Stimulated activated CD8-positive, alpha-beta memory T cell treated with anti-CD3 and anti-CD28 coated beads, Interleukin-15, amount 100 ng/mL, for 1 hour (primary cell): ENCODE measurements around the gene TFE3.
"Not testable (repeated sequence)": the region's sequence is repeated elsewhere in the genome, so short reads cannot be mapped to it uniquely, and the experiment has no call there.

Experiments
- DNase-seq: peaks from one replicate; pipeline ENCODE4 v3.0.0-alpha.2; 2020; ENCODE audit warnings: low read depth

Gene TFE3

GRCh38 chrX:49000636-49001035 is 42.5 kb downstream of the TFE3 start:
- no peak for DNase-seq

GRCh38 chrX:48999030-48999429 is 44.1 kb downstream of the TFE3 start:
- no peak for DNase-seq

GRCh38 chrX:48998391-48998790 is 44.8 kb downstream of the TFE3 start:
- DNase-seq: no peak

- DNase-seq: no peak
Observed at GRCh38 chrX:48997865-48998264, 45.3 kb downstream of the TFE3 start.

- no peak for DNase-seq
Observed at GRCh38 chrX:48997455-48997854, 45.7 kb downstream of the TFE3 start.

- DNase-seq: no peak
Observed at GRCh38 chrX:48996969-48997368, 46.2 kb downstream of the TFE3 start.

GRCh38 chrX:48992341-48992740 is 50.8 kb downstream of the TFE3 start:
- DNase-seq: no peak

- DNase-seq: no peak
Observed at GRCh38 chrX:48989483-48989882, 53.7 kb downstream of the TFE3 start.

- DNase-seq: no peak
Observed at GRCh38 chrX:48983896-48984295, 59.3 kb downstream of the TFE3 start.

GRCh38 chrX:48983081-48983480 is 60.1 kb downstream of the TFE3 start:
- DNase-seq: no peak

- no peak for DNase-seq
Observed at GRCh38 chrX:48981178-48981577, 62.0 kb downstream of the TFE3 start.

GRCh38 chrX:48980341-48980740 is 62.8 kb downstream of the TFE3 start:
- not testable (repeated sequence) for DNase-seq
